ENCODE results near the gene NOTCH2. TPM values are rescaled to one million over a fixed set of nuclear protein-coding genes. Genes with fewer than 3 reads are reported as not detected.

Gene NOTCH2
- polyA plus RNA-seq, 3 donors from 2014 or later, result 11.6 to 38.1 (median 16.7) TPM

DNA sequence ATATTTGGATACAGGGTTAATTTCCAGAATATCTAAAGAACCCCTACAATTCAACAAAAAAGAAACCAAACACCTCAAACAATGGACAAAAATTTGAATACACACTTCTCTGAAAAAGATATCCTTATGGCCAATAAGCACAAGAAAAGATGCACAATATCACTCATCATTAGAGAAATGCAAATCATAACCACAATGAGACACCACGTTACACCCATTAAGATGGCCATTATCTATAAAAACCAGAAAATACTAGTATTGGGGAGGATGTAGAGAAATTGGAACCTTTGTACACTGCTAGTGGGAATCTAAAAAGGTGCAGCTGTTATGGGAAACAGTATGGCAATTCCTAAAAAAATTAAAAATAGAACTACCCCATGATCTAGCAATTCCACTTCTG lies 178.1 kb downstream of the NOTCH2 start:
- H3K27me3 Mint-ChIP-seq (ENCODE audit: low read depth in 3 of 3), result peaks cover 5 to 22% (median 6%) of the 10 kb centered on the region in 3 donors
- no peaks in the 10 kb centered on the region for H3K4me1 Mint-ChIP-seq
- H3K9me3 Mint-ChIP-seq, result peaks cover 0 to 11% (median 4%) of the 10 kb centered on the region in 6 donors
- no peak overlapping the region for H3K27ac Mint-ChIP-seq
- peaks cover 4 to 7% (median 7%) of the 10 kb centered on the region in 3 donors for H3K36me3 Mint-ChIP-seq
- DNase-seq, result no peak
- H3K4me3 Mint-ChIP-seq, result no peak overlapping the region

DNA sequence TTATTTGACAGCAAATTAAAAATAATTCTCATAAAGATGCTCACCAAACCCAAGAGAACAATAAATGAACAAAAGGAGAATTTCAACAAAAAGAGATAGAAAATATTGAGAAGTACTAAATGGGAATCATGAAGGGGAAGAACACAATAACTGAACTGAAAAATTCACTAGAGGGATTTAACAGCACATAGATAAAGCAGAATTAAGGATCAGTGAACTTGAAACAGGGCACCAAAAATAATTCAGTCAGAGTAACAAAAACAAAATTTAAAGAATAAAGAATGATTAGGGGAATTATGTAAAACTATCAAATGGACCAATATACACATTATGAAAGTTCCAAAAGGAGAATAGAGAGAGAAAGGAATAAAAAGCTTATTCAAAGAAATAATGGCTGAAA lies 181.0 kb downstream of the NOTCH2 start:
- peaks cover 4 to 7% (median 7%) of the 10 kb centered on the region in 3 donors for H3K36me3 Mint-ChIP-seq
- DNase-seq, result no peak
- peaks cover 5 to 26% (median 6%) of the 10 kb centered on the region in 3 donors for H3K27me3 Mint-ChIP-seq (ENCODE audit: low read depth in 3 of 3)
- H3K4me1 Mint-ChIP-seq, result no peaks in the 10 kb centered on the region
- peaks cover 0 to 11% (median 4%) of the 10 kb centered on the region in 6 donors for H3K9me3 Mint-ChIP-seq
- no peak overlapping the region for H3K4me3 Mint-ChIP-seq
- H3K27ac Mint-ChIP-seq, result no peak overlapping the region

DNA sequence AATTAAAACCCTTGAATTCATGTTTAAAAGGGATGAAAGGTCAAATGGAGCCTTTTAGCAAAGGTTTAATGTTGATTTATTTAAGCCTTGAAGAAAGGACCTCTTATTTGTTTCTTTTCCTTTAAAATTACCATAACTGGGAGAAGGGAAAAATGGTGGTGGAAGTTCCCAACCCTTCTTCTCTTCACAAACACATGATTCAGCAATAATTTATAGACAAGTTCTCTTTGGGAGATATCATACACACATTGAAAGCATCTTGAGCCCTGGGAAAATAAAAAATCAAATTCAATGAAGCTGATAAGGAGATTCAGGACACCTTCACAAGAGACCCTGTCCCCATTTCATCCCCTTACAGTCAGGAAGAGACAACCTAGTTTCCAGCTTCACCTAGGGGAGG lies 182.0 kb downstream of the NOTCH2 start:
- Mint-ChIP-seq H3K4me3 (no peak overlapping the region), H3K9me3 (peaks cover 0 to 11% (median 4%) of the 10 kb centered on the region in 6 donors), H3K27me3 (ENCODE audit: low read depth in 3 of 3) (peaks cover 5 to 26% (median 6%) of the 10 kb centered on the region in 3 donors), H3K36me3 (peaks cover 4 to 7% (median 7%) of the 10 kb centered on the region in 3 donors), H3K27ac (no peak overlapping the region), H3K4me1 (no peaks in the 10 kb centered on the region)
- no peak for DNase-seq

DNA sequence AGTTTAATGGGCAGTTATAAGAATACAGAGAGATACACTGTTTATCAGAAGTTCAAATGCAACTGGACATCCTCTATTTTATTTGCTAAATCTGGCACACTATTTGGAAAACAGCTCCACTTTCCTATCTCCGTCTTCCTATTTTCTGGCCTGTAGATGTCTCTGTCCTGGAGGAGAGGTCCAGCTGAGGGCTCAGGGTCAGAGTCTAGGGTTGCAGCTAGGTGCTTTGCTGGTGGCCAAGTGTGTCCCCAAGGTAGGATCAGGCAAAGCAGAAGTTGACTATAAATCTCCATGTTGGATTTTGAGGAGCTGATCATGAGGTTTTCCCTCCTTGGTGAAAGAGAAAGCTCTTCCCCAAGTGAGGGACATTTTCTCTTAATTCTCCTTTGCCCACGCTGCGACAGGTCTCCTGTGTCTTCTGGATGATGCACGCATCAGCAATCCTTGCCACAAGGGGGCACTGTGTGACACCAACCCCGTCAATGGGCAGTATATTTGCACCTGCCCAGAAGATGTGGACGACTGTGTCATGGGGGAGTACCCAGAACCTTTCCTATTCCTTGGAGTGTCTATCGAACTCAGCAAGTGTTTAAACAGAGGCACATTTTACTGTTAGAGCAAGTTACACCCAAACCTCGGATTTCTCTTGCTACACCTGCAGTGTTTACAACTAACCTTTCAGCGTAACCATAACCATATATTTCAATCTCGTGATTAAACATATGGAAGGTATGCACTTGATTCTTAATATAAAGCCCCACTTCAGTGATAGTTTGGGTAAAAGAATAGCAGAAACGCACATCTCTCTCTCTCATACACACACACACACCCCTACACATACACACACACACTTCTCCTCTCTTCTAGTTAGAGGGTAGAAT lies 183.3 kb downstream of the NOTCH2 start:
- Mint-ChIP-seq H3K4me1 (no peaks in the 10 kb centered on the region), H3K4me3 (no peak overlapping the region), H3K27me3 (ENCODE audit: low read depth in 3 of 3) (peaks cover 2 to 18% (median 5%) of the 10 kb centered on the region in 3 donors), H3K9me3 (peaks cover 0 to 11% (median 4%) of the 10 kb centered on the region in 6 donors), H3K27ac (no peak overlapping the region), H3K36me3 (peaks cover 4 to 7% (median 7%) of the 10 kb centered on the region in 3 donors)
- peak; percentile 26 to 52 (median 35) for DNase-seq

DNA sequence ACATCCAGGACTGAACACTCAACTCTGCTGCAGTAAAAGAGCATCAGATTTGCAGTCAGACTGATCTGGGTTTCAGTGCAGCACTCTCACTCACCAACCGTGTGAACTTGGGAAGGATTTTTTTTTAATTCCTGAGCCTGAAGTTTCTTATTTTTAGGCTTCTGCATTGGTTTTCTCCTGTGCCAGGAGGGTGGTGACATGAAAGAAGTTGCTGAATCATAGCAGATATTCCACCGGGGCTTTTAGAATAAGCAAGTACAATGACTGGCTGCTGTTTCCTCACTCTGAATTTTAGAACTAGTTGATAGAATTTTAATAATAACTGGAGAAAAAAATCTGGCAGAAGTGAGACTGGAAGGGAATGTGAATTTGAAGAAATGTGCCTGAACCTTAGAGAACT lies 184.8 kb downstream of the NOTCH2 start:
- H3K4me3 Mint-ChIP-seq, result no peak overlapping the region
- no peaks in the 10 kb centered on the region for H3K4me1 Mint-ChIP-seq
- peaks cover 0 to 11% (median 4%) of the 10 kb centered on the region in 6 donors for H3K9me3 Mint-ChIP-seq
- H3K27ac Mint-ChIP-seq, result no peak overlapping the region
- peaks cover 0 to 18% (median 3%) of the 10 kb centered on the region in 3 donors for H3K27me3 Mint-ChIP-seq (ENCODE audit: low read depth in 3 of 3)
- peaks cover 4 to 7% (median 7%) of the 10 kb centered on the region in 3 donors for H3K36me3 Mint-ChIP-seq
- no peak for DNase-seq

DNA sequence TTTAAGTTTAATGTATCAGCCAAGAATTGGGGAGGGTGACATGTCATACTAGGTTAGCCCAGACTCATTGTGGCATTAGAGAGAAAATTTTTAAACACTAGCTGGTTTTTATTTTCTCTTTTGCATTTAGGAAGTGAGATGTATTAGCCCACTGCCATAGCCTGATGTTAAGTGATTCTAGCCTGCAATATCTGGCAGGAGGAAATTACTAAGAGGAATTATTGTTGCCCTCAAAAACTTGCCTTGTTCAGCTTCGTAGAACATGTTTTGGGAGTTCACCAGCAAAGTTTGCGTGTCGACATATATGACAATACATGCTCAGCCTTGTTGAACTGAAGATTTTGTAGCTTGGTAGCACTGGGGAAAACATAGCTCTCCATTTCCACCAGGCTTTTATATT lies 185.6 kb downstream of the NOTCH2 start:
- no peaks in the 10 kb centered on the region for H3K4me1 Mint-ChIP-seq
- no peak overlapping the region for H3K27ac Mint-ChIP-seq
- no peak for DNase-seq
- H3K9me3 Mint-ChIP-seq, result peaks cover 0 to 9% (median 4%) of the 10 kb centered on the region in 6 donors
- H3K27me3 Mint-ChIP-seq (ENCODE audit: low read depth in 3 of 3), result peaks cover 0 to 18% (median 3%) of the 10 kb centered on the region in 3 donors
- H3K4me3 Mint-ChIP-seq, result no peak overlapping the region
- H3K36me3 Mint-ChIP-seq, result peaks cover 0 to 7% (median 7%) of the 10 kb centered on the region in 3 donors

DNA sequence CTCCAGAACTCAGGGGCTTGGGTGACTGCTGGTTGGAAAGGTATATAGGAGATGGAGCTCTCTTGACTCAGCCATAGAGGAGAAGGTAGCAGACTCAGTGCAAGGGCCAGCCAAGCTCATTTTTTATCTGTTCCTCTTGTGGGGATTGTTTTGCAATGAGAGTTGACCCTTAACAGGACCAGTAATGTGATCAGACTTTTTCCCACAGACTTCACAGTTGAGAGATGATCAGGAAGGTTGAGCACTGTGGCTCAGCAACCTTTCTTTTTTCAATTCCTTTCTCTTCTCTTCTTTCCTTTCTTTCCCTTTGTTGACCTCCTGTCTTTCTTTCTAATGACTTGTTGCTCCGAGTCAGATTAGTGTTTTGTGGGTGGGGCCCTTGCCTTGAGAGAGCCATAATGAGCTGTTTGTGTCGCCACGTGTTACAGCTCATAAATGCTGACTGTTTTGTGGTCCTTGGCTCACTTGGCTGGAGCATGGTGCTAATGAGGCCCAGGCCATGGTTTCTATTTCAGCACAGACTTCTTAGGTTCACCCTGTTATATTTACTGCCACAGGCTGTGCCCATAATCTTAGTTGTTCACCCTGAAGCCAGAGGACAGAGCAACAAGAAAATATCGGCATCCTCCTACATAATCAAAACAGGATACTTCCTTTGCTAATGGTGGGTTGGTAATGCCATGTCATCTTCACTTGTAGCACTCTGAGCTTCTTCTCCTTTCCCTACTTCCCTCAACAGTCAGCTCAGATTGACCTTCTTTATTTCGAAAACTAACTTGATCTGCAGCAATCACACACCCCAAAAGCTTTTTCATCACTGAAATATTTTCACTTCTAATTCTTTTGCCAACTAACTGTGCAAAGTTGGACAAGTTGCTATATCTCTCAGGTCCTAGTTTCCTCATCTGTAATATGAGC lies 187.1 kb downstream of the NOTCH2 start:
- Mint-ChIP-seq H3K36me3 (no peaks in the 10 kb centered on the region), H3K9me3 (no peaks in the 10 kb centered on the region), H3K27me3 (ENCODE audit: low read depth in 3 of 3) (peaks cover 0 to 15% (median 3%) of the 10 kb centered on the region in 3 donors), H3K4me1 (no peaks in the 10 kb centered on the region), H3K4me3 (no peak overlapping the region), H3K27ac (no peak overlapping the region)
- DNase-seq, result no peak

DNA sequence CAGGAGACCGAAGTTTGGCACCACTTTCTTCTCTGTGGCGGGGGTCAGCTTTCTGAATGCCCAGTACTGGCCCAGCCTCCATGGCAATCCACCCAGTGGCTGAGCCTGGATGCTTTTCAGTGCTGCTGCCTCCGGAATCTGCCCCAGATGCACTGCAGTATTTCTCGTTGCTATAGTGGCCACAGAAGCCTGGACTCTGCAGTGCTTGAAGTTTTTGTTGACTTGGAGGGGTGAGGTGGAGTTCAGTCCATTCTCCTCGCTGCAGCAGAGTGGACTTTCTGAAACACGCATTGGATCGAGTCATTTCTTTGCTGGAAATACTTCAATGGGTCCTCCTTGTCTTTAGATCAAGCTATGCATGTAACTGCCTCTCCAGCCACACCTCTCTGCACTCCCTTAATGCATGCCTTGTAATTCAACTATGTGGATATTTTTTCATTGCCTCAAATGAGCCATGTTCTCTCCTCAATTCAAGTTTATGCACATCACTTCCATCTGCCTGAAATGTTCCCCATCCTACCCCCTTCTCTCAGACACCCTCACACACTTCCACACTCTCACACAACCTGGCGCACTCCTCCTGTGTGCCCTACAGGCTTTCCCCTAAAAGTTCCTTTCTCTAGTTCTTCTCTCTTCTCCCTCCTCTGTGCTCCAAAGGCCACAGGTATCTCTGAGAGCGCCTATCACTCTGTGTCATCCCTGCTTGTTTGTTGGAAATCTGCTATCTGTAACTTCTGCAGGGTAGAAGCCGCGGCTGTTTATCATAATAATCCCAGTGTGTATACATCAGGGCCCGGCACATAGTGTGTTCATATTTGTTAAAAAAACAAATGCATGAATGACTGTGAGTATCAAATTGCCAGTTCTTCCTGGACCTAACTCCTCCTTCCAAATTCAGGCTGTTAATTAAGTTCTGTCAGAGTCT lies 189.7 kb downstream of the NOTCH2 start:
- Mint-ChIP-seq H3K4me3 (no peak overlapping the region), H3K27ac (no peak overlapping the region), H3K36me3 (no peaks in the 10 kb centered on the region), H3K4me1 (no peaks in the 10 kb centered on the region), H3K27me3 (ENCODE audit: low read depth in 3 of 3) (peaks cover 0 to 5% (median under 1%) of the 10 kb centered on the region in 3 donors), H3K9me3 (no peaks in the 10 kb centered on the region)
- no peak for DNase-seq

DNA sequence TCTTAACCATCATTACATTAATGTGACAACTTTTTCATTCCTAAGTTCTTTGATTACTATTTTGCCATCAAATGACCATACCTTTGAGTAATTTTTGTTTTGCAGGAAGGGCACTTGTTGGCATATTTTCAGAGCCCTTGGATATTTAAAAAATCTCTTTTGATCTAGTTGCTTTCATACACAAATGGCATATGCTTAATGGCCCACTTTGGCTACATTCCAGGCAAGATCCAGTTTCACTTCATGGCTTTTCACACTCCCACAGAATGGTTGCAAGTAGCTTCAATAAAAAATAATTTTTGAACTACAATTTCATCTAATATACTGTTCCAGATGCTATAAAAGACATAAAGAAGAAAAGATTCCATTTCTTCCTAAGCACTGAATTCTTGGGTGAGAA lies 191.3 kb downstream of the NOTCH2 start:
- H3K9me3 Mint-ChIP-seq, result no peaks in the 10 kb centered on the region
- H3K36me3 Mint-ChIP-seq, result no peaks in the 10 kb centered on the region
- DNase-seq, result no peak
- H3K4me1 Mint-ChIP-seq, result no peaks in the 10 kb centered on the region
- no peak overlapping the region for H3K27ac Mint-ChIP-seq
- H3K4me3 Mint-ChIP-seq, result no peak overlapping the region
- H3K27me3 Mint-ChIP-seq (ENCODE audit: low read depth in 3 of 3), result peaks cover 0 to 5% (median 3%) of the 10 kb centered on the region in 3 donors

DNA sequence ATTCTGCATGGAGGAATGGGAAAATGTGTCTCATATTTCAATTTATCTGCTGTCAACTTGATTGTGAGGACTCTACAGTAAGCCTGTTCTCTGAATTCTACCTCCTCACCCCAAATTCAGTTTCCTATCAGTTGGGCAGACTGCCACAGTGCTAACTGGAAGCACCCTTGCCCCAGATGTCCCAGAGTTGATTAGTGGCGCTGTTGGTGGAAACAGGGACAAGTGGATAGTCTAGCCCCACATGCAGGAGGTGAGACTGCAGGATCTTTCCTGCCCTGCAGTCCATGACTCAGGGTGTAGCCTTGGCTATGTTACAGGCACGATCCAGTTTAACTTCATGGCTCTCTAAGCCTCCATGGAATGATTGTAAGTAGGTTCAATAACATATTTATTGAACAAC lies 195.3 kb downstream of the NOTCH2 start:
- Mint-ChIP-seq H3K9me3 (no peaks in the 10 kb centered on the region), H3K4me3 (no peak overlapping the region), H3K4me1 (no peaks in the 10 kb centered on the region)

DNA sequence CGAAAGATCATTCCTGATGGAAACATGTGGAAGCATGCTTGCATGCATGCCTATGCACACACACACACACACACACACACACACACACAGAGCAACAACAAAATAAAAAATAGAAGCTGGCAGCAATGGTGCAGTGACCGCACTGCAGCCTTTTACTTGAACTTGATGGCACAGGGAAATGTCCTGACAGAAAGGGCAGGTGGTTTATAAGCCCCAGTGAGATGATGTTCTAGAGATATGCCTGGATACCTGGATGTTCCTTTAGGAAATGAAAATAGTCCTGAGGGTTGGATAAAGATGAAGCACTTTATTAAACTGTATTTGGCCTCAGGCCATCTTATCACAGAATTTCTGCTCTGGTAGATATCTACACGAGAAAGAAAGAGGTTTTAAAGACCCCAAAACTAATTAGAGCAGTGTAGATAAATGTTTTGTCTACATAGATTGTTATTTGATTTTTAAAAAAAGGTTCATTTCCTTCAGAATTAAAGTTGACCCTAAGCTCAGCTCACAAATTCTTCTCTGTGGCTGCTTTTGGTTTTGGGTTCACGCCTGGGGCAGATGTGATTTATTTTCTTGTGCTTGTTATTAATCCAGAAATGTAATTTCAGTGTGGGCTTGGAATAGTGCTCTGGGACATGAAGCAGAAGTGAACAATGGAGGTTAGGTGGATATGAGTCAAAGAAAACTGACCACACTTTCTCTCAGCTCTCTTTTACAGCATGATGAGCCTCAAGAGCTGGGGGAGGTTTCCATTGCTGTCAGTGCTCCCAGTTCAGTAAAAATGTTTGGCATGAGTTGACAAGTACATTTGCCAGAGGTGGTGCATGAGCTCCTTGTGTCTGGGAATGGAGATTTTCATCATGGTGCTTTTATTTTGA lies 196.1 kb downstream of the NOTCH2 start:
- H3K9me3 Mint-ChIP-seq, result no peaks in the 10 kb centered on the region
- no peak overlapping the region for H3K27ac Mint-ChIP-seq
- no peak overlapping the region for H3K4me3 Mint-ChIP-seq
- H3K36me3 Mint-ChIP-seq, result no peaks in the 10 kb centered on the region
- peaks cover 5 to 11% (median 7%) of the 10 kb centered on the region in 3 donors for H3K27me3 Mint-ChIP-seq (ENCODE audit: low read depth in 3 of 3)
- DNase-seq, result no peak
- no peaks in the 10 kb centered on the region for H3K4me1 Mint-ChIP-seq

More for the DNA sequence above, 195.3 kb downstream of the NOTCH2 start:
- H3K36me3 Mint-ChIP-seq, result no peaks in the 10 kb centered on the region
- no peak for DNase-seq
- peaks cover 5 to 11% (median 7%) of the 10 kb centered on the region in 3 donors for H3K27me3 Mint-ChIP-seq (ENCODE audit: low read depth in 3 of 3)
- no peak overlapping the region for H3K27ac Mint-ChIP-seq

DNA sequence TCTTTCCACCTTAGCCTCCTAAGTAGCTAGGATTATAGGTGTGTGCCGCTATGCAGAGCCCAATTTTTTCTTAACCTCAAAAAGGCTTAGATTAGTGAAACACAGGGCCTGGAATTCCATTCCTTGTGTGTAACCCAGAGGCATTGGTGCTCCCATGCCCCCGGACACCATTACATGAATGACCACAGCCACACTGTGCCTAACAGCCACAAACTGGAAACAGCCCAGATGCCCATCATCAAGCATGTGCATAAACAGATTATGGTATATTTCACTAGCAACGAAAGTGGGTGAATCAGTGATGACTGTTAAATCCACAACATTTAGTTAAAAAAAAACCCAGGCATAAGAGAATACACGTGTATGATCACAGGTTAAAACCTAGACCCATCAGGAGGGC lies 197.6 kb downstream of the NOTCH2 start:
- peaks cover 5 to 11% (median 7%) of the 10 kb centered on the region in 3 donors for H3K27me3 Mint-ChIP-seq (ENCODE audit: low read depth in 3 of 3)
- no peaks in the 10 kb centered on the region for H3K9me3 Mint-ChIP-seq
- no peak overlapping the region for H3K4me3 Mint-ChIP-seq
- no peaks in the 10 kb centered on the region for H3K36me3 Mint-ChIP-seq
- no peak overlapping the region for H3K27ac Mint-ChIP-seq
- H3K4me1 Mint-ChIP-seq, result no peaks in the 10 kb centered on the region
- no peak for DNase-seq

All from immature natural killer cell (primary cell).